Sigmoid colon (tissue), 7 donors: ENCODE data around the gene ANO4. TPM values are rescaled to one million over a fixed set of nuclear protein-coding genes. Genes with fewer than 3 reads are reported as not detected.

Experiments used
- DNase-seq: peaks from one replicate; pipeline ENCODE4 v3.0.0-alpha.2; 2019
- H3K27ac ChIP-seq, 4 donors: fragments of 200-600 bp; sonication (generic); one replicate each; pipeline ENCODE4 v1.5.1; 2016 to 2019; ENCODE audit warnings: mild to moderate bottlenecking in 1 of 4
- H3K27me3 ChIP-seq, 3 donors: fragments of 200-600 bp; sonication (generic); one replicate each; pipeline ENCODE4 v1.5.1; 2019; ENCODE audit warnings: mild to moderate bottlenecking in 1 of 3
- H3K36me3 ChIP-seq, 4 donors: fragments of 200-600 bp; sonication (generic); one replicate each; pipeline ENCODE4 v1.5.1; 2016 to 2019
- H3K4me1 ChIP-seq, 4 donors: fragments of 200-600 bp; sonication (generic); one replicate each; pipeline ENCODE4 v1.5.1; 2017 to 2019
- H3K4me3 ChIP-seq, 4 donors: fragments of 200-600 bp; sonication (generic); one replicate each; pipeline ENCODE4 v1.5.1; 2017 to 2019; ENCODE audit warnings: mild to moderate bottlenecking in 2 of 4, moderate library complexity in 1 of 4
- H3K9me3 ChIP-seq, 4 donors: fragments of 200-600 bp in 3 of 4; sonication (generic) in 3 of 4; one replicate each; pipeline versions ENCODE4 v1.5.1 to v1.6.1; 2013 to 2019
- CTCF ChIP-seq, 4 experiments: fragments of 450-650 bp in 3 of 4; fragments of 200-600 bp in 1 of 4; IDR thresholded peaks; one replicate each; pipeline ENCODE4 v1.5.1; 2016 to 2019; ENCODE audit warnings: antibody characterized with exemption in 4 of 4, mild to moderate bottlenecking in 3 of 4, moderate library complexity in 2 of 4
- EP300 ChIP-seq, 4 donors: sonication (generic); formaldehyde crosslinking; IDR thresholded peaks; one replicate each; pipeline ENCODE4 v1.6.1; 2017; ENCODE audit warnings: antibody characterized with exemption in 4 of 4
- POLR2A ChIP-seq, 2 donors: fragments of 450-650 bp; IDR thresholded peaks; one replicate each; pipeline ENCODE4 v1.6.1; 2016; ENCODE audit warnings: antibody characterized with exemption in 2 of 2, mild to moderate bottlenecking in 2 of 2, moderate library complexity in 2 of 2
- POLR2AphosphoS5 ChIP-seq, 4 donors: sonication (generic); formaldehyde crosslinking; IDR thresholded peaks; one replicate each; pipeline ENCODE4 v1.6.1; 2017; ENCODE audit warnings: antibody characterized with exemption in 4 of 4
- WGBS, 2 donors: extraction: QIAGEN DNeasy Blood & Tissue Kit; methylation state at CpG; one replicate each; pipeline ENCODE4 v1.1.7; 2013; 5-methylcytosine and 5-hydroxymethylcytosine counted together
- intact Hi-C: fragments of 100-400 bp; cut with DNase I; formaldehyde crosslinking; loops from one replicate; pipeline ENCODE4 v1.15.1; 2023
- polyA plus RNA-seq, 3 donors: library from polyadenylated mRNA; stranded (reverse); fragments of 200-250 nt; gene quantifications; one replicate each; pipeline ENCODE4 v1.2.3, GENCODE V29; 2013
- total RNA-seq, 4 donors: library from RNA; depleted of rRNA; stranded (reverse); fragments of >200 nt; gene quantifications; one replicate each; pipeline ENCODE4 v1.1.0, GENCODE V29; 2016
- donor health status: healthy with polysubstance abuse.
- donor health status: Bipolar disorder and iron deficiency.
- donor health status: healthy.

Gene ANO4
- total and polyA plus RNA-seq, 7 donors: 0.09 to 3.3 (median 0.41) TPM; not detected in 2

- no peak overlapping the region for H3K27ac ChIP-seq
- DNase-seq: no peak
- H3K36me3 ChIP-seq: no peaks in the 10 kb centered on the region
- H3K27me3 ChIP-seq: no peaks in the 10 kb centered on the region
- peaks cover 0 to 27% (median 9%) of the 10 kb centered on the region in 4 donors for H3K4me1 ChIP-seq
- H3K4me3 ChIP-seq: no peak overlapping the region
- intact Hi-C loops: no loop called here
- TF ChIP-seq CTCF (IDR thresholded peaks at IDR 0.05): no peak
- no peak for TF ChIP-seq EP300 (IDR thresholded peaks at IDR 0.05)
- no peak for TF ChIP-seq POLR2AphosphoS5 (IDR thresholded peaks at IDR 0.05)
- TF ChIP-seq POLR2A (IDR thresholded peaks at IDR 0.05): no peak
- WGBS, 2 donors: 82 to 84% methylated on average over 3 of the region's 3 CpGs
- H3K9me3 ChIP-seq: no peaks in the 10 kb centered on the region
Measured at GRCh38 chr12:100796621-100797020, 2.0 kb downstream of the ANO4 start.

GRCh38 chr12:100797246-100797645 lies 2.7 kb downstream of the ANO4 start:
- no peak for DNase-seq
- WGBS, 2 donors: 75 to 85% methylated on average over 1 of the region's 1 CpG
- no peak overlapping the region for H3K4me3 ChIP-seq
- H3K4me1 ChIP-seq: peaks cover 0 to 27% (median 9%) of the 10 kb centered on the region in 4 donors
- no peak overlapping the region for H3K27ac ChIP-seq
- H3K27me3 ChIP-seq: no peaks in the 10 kb centered on the region
- TF ChIP-seq POLR2AphosphoS5 (IDR thresholded peaks at IDR 0.05) (no peak), EP300 (IDR thresholded peaks at IDR 0.05) (no peak), POLR2A (IDR thresholded peaks at IDR 0.05) (no peak), CTCF (IDR thresholded peaks at IDR 0.05) (no peak)
- no peaks in the 10 kb centered on the region for H3K36me3 ChIP-seq
- intact Hi-C loops: no loop called here
- no peaks in the 10 kb centered on the region for H3K9me3 ChIP-seq

- no peaks in the 10 kb centered on the region for H3K36me3 ChIP-seq
- DNase-seq: no peak
- peaks cover 0 to 27% (median 9%) of the 10 kb centered on the region in 4 donors for H3K4me1 ChIP-seq
- TF ChIP-seq CTCF (IDR thresholded peaks at IDR 0.05): no peak
- TF ChIP-seq POLR2A (IDR thresholded peaks at IDR 0.05): no peak
- no peak for TF ChIP-seq EP300 (IDR thresholded peaks at IDR 0.05)
- TF ChIP-seq POLR2AphosphoS5 (IDR thresholded peaks at IDR 0.05): no peak
- no peaks in the 10 kb centered on the region for H3K27me3 ChIP-seq
- no peaks in the 10 kb centered on the region for H3K9me3 ChIP-seq
- intact Hi-C loops: no loop called here
- no peak overlapping the region for H3K4me3 ChIP-seq
- no peak overlapping the region for H3K27ac ChIP-seq
Measured at GRCh38 chr12:100797786-100798185, 3.2 kb downstream of the ANO4 start.

- DNase-seq: no peak
- H3K4me3 ChIP-seq: no peak overlapping the region
- no peaks in the 10 kb centered on the region for H3K36me3 ChIP-seq
- no peak for TF ChIP-seq EP300 (IDR thresholded peaks at IDR 0.05)
- no peak for TF ChIP-seq POLR2AphosphoS5 (IDR thresholded peaks at IDR 0.05)
- TF ChIP-seq CTCF (IDR thresholded peaks at IDR 0.05): no peak
- no peak for TF ChIP-seq POLR2A (IDR thresholded peaks at IDR 0.05)
- no peaks in the 10 kb centered on the region for H3K9me3 ChIP-seq
- H3K27me3 ChIP-seq: no peaks in the 10 kb centered on the region
- 62 to 73% methylated on average over 3 of the region's 3 CpGs for WGBS, 2 donors
- intact Hi-C loops: no loop called here
- H3K4me1 ChIP-seq: peaks cover 0 to 24% (median 9%) of the 10 kb centered on the region in 4 donors
- H3K27ac ChIP-seq: no peak overlapping the region
Measured at GRCh38 chr12:100798286-100799160, 3.9 kb downstream of the ANO4 start.
